ENCODE measurements around the gene CCDC24.

CCDC24 gene

DNA sequence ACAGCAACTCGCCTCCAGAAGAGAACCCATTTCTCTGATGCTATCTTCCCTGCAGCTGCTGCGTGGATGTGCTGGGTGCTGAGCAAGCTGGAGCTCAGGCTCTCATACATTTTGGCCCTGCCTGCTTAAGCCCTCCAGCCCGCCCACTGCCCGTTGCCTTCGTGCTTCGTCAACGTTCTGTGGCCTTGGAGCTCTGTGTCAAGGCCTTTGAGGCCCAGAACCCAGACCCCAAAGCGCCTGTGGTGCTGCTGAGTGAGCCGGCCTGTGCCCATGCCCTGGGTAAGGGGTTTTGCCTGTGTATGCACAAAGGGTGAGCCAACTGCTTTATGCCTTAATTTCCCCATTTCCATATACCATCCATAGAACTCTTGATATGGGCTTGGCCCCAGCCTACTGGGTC lies 20.5 kb upstream of the CCDC24 start:
- peak overlapping the region; percentile 75 for H3K4me3 ChIP-seq (ENCODE audit: low read depth, low read length)
- no peak for DNase-seq (ENCODE audit: low read depth)
- TF ChIP-seq, protein P1, sequence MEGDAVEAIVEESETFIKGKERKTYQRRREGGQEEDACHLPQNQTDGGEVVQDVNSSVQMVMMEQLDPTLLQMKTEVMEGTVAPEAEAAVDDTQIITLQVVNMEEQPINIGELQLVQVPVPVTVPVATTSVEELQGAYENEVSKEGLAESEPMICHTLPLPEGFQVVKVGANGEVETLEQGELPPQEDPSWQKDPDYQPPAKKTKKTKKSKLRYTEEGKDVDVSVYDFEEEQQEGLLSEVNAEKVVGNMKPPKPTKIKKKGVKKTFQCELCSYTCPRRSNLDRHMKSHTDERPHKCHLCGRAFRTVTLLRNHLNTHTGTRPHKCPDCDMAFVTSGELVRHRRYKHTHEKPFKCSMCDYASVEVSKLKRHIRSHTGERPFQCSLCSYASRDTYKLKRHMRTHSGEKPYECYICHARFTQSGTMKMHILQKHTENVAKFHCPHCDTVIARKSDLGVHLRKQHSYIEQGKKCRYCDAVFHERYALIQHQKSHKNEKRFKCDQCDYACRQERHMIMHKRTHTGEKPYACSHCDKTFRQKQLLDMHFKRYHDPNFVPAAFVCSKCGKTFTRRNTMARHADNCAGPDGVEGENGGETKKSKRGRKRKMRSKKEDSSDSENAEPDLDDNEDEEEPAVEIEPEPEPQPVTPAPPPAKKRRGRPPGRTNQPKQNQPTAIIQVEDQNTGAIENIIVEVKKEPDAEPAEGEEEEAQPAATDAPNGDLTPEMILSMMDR (IDR thresholded peaks at IDR 0.05; ENCODE audit: low read depth, low read length, missing control alignments): no peak

- DNase-seq (ENCODE audit: low read depth): no peak
- H3K4me3 ChIP-seq (ENCODE audit: low read depth, low read length): no peak overlapping the region
- TF ChIP-seq, protein P1 (IDR thresholded peaks at IDR 0.05; ENCODE audit: low read depth, low read length, missing control alignments): no peak
These were observed 19.9 kb upstream of the CCDC24 start for GRCh38 chr1:43971336-43971980.

- TF ChIP-seq, protein P1 (IDR thresholded peaks at IDR 0.05; ENCODE audit: low read depth, low read length, missing control alignments): no peak
- peak overlapping the region; percentile 77 for H3K4me3 ChIP-seq (ENCODE audit: low read depth, low read length)
- no peak for DNase-seq (ENCODE audit: low read depth)
These were observed 17.4 kb upstream of the CCDC24 start for GRCh38 chr1:43973981-43974442.

DNA sequence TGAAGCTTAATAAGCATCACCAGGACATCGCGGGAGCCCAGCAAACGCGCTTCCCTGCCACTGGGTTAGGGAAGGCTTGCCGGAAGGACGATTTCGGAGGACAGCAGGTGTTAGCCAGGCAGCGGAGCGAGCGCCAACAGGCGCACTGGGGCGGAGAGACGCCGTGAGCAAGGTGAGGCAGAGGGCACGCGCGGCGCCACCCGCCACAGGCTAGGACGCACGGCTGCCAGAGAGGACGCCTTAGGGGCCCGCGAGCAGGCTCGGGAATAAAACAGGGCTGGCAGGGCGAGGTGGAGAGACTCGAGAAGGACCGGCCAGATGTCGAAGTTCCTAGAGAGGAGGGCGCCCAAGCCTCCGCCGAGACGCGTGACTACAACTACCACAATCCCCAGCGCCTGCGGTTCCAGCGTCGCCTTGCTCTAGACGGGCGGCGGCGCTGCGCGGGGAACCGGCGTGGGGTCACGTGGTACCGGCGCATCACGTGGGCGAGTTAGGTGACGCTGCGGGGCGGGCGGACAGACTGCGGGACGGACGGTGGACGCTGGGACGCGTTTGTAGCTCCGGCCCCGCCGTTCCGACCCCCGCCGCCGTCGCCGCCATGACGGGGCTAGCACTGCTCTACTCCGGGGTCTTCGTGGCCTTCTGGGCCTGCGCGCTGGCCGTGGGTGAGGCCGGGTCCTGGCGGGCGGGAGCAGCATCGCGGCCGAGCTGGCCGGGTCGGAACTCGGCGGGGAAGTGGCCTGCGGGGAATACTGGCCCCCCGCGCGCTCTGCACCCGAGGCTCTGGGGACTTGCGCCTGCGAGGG lies 16.8 kb upstream of the CCDC24 start, which contains the start of gene ATP6V0B:
Gene ATP6V0B (plus strand): TSS at position 518 of the 806 bp plus-strand sequence. CDS start 81 bp downstream, at position 599.
- DNase-seq (ENCODE audit: low read depth): peak; percentile 67
- peak within 1 kb of the TSS; percentile 77 for H3K4me3 ChIP-seq (ENCODE audit: low read depth, low read length)
- TF ChIP-seq, protein P1 (IDR thresholded peaks at IDR 0.05; ENCODE audit: low read depth, low read length, missing control alignments): peak; percentile 7

GRCh38 chr1:43975249-43975961 lies 16.0 kb upstream of the CCDC24 start:
- peak overlapping the region; percentile 77 for H3K4me3 ChIP-seq (ENCODE audit: low read depth, low read length)
- no peak for DNase-seq (ENCODE audit: low read depth)
- TF ChIP-seq, protein P1 (IDR thresholded peaks at IDR 0.05; ENCODE audit: low read depth, low read length, missing control alignments): no peak

- DNase-seq (ENCODE audit: low read depth): no peak
- TF ChIP-seq, protein P1 (IDR thresholded peaks at IDR 0.05; ENCODE audit: low read depth, low read length, missing control alignments): no peak
- peak overlapping the region; percentile 77 for H3K4me3 ChIP-seq (ENCODE audit: low read depth, low read length)
These were observed 15.4 kb upstream of the CCDC24 start for GRCh38 chr1:43976045-43976444.
